Right ventricle myocardium inferior (tissue), 1 donor: ENCODE measurements around the gene DCP1A. TPM values are rescaled to one million over a fixed set of nuclear protein-coding genes. Genes with fewer than 3 reads are reported as not detected.
"Not testable (repeated sequence)": the region's sequence is repeated elsewhere in the genome, so short reads cannot be mapped to it uniquely, and the experiment has no call there.

Source experiments
- ATAC-seq: fragments of 200-7000 bp; cut with Tn5 transposase; one replicate; pipeline ENCODE4 v1.9.1; 2020; ENCODE audit warnings: mild to moderate bottlenecking, moderate library complexity
- DNase-seq: peaks from one replicate; pipeline ENCODE4 v3.0.0; 2021; ENCODE audit errors: missing footprints
- intact Hi-C: fragments of 100-400 bp; cut with DNase I; formaldehyde crosslinking; loops from one replicate; pipeline ENCODE4 v1.11.0; 2022
- total RNA-seq: library from RNA; stranded (reverse); fragmentation: NEBNext Ultra II Directional; extraction: Animal tissue kit (Norgen Biotek cat#: 25700); gene quantifications from one replicate; pipeline ENCODE4 v1.2.1, GENCODE V29; 2021
- donor health status: DM: no; HTN: yes; CAD: no; lungs with severe emphysema.

The DCP1A gene
- total RNA-seq, 1 donor from 2014 or later: 17.7 TPM

DNA sequence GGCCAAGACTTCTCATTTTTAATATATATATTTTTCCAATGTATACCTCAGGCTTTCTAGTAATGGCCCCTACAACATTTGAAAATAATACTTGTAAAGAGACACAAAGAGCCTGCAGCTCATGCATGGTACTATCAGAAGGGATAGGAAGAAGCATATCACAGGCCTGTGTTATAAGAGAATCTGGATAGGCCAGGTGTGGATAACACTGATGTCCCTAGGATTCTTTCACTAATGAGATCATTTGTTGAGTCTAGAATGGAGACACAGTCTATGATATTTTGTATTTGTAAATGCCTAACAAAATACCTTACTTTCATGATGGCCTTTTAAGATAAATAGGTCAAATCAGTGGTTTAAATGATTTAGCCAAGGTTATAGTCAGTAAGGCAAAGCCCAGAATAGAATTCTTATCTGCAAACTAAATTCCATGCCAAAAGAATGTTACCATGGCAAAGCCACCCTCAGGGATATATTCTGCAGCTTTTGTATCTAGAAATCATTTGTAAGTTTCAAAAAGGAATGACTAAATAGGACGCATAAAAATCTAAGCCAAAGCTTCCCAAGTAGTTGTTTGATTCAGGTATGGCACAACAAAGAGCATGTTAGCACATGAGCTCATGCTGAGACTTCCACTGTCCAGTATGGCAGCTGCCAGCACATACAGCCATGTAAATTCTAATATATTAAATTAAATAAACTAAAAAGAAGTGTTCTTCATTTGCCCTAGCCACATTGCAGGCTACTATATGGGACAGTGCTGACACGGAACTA, 10.0 kb downstream of the DCP1A start:
- no peak for DNase-seq
- intact Hi-C loops: no loop called here
- no peak for ATAC-seq

DNA sequence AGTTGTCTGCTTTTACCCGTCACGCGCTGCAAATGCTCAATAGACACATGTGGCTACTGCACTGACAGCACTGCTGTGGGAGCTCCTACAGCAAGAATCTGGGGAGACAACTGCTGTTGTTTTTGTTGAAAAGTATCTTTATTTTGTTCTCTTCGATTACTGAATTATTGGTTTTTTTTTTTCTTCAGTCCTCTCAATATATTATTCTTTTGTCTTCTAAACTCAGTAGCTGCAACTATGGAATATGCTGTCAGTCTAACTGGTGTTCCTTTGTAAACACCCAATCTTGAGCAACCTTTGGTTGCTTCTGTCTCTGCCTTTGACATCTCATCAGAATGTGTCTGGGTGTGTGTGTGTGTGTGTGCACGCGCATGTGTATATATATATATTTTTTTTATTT, 12.6 kb downstream of the DCP1A start:
- ATAC-seq: no peak
- DNase-seq: no peak
- intact Hi-C loops: no loop called here

DNA sequence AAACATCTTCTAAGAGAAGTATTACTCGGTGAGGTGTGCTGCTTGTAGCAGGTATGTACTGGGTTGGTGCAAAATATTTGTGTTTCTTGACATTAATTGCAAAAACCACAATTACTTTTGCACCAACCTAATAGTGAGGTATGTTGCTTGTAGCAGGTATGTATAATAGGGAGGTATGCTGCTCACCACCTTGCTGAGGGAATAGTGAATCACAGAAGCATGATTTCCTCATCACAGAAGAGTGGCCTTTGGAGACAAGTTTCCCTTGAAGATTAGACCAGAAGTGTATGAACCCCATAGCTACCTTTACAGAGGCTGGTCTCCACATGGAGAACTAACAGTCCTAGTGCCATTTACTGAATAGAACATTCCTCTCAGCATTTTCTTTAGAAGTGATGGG, 15.5 kb downstream of the DCP1A start:
- intact Hi-C loops: no loop called here
- ATAC-seq: no peak
- DNase-seq: no peak

DNA sequence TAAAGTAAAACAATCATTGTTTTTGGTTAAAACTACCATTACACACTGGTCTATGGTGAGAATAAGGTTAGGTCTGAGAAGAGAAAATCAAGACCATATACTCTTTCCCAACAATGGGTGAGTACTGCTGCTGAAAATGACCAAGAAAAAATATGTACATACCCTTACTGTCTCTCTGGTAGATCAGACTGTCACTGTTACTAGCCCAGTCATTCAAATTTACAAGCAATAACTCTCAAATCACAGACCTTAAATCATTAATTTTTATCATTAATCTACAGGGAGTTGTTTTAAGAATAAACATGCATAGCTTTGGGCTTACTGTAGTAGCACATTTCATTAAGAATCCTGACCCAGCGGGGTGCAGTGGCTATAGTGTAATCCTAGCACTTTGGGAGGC, 17.4 kb downstream of the DCP1A start:
- DNase-seq: no peak
- no peak for ATAC-seq
- intact Hi-C loops: no loop called here

DNA sequence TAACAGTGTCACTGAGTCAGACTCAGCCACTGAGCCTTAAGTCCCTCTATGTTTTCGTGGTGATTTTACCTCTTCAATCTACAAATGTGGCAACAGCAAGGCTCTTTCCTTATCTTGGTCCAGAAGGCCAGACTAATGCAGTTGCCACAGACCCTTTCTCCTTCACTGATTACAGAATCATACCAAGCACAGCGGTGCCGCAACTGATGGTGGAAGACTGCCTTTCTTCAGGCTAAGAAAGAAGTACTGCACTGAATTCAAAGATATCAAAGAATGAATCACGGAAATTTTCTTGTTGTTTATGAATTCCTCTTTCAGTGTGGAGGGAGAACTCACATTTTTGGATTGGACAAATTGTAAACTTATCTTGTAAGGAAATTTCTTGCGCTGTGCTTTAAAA, 18.6 kb downstream of the DCP1A start:
- DNase-seq: no peak
- intact Hi-C loops: no loop called here
- ATAC-seq: no peak

DNA sequence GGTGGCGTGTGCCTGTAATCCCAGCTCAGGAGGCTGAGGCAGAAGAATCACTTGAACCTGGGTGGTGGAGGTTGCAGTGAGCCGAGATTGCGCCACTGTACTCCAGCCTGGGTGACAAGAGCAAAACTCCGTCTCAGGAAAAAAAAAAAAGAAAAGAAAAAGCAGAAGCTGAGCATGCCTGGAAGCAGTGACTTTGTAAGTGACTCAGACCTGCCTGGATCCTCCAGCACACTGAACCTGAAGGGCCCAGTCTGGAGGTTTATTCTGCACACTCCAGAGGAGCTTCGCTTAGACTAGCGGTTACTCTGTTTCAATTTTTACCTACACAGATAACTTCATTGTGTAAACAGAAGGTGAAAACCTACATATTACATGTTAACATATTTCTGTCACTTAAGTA, 19.4 kb downstream of the DCP1A start:
- intact Hi-C loops, DNase-seq, ATAC-seq: not testable (repeated sequence)

DNA sequence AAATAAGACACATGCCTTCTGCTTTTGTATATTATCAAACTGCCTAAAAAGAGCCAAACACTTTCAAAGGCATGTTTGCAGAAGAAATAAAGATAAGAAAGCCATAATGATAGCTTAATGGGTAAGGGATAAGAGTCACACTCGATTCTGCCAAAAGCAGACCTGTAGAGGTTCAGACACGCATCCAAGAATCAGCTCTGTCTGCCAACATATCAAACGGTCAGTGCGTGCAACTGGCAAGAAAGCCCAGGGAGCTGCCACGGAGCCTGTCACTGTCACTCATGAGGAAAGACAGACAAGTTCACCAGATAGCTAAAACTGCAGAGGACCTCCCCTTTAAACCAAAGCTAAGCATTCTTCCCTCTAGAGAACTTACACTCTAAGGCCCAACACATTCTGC, 23.2 kb downstream of the DCP1A start:
- intact Hi-C loops: no loop called here
- DNase-seq (no peak), ATAC-seq (peak; percentile 87)

DNA sequence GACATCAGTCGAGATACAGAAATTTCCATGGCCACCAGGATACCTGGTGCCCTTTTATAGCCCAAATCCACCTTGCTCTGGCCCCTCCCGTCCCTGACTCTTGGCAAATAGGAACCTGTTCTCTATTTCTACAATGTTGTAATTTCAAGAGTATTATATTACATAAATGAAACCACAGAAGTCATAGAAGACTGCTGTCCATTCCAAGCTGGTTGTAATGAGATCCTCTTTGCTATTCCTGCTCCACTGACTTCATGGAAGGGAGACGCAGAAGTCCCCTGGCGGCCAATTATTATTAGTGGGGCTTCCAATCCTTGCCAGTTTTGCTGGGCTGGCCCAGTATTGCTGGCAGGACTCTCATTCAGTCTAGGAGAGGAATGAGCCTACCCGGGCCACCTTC, 26.6 kb downstream of the DCP1A start:
- DNase-seq: no peak
- peak; percentile 62 for ATAC-seq

DNA sequence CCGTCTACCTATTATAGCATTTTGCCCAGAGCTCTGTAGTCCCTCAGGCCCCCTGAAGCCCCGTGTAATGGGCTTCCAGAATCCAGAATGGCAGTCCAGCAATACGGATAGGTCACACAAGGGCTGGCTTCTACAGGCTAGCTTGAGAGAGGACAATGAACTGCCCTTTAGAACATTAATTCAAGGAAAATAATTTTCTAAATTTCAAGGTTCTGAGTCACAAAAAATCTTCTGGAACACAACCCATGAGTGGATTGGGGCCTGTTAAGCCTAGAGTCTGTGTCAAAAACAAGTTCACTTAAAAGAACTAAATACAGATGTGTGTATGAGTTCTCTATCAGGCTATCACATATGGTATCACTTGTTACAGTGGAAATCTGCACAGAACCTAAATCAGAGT, 28.8 kb downstream of the DCP1A start:
- ATAC-seq (no peak), DNase-seq (no peak)
- intact Hi-C loops: no loop called here

More for the DNA sequence above, 26.6 kb downstream of the DCP1A start:
- intact Hi-C loops: no loop called here

DNA sequence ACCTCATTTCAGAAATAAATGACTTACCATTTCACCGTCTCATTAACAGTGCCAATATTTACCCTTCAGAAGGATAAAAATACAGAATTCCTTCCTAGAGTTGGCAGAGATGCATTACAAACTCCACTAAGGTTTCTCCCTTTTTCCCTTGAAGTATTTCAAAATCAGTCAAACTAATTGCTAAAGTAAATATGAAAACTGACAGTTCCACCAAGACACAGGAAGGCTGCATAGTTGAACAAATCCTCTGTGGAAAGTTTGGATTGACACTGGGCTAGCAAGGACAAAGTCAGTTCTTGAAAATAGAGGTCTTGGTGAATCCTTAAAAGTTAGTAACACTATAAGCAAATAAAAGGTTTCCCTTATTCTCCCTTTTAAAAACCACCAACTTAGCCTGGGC, 34.5 kb downstream of the DCP1A start:
- intact Hi-C loops: no loop called here
- ATAC-seq (no peak), DNase-seq (no peak)

DNA sequence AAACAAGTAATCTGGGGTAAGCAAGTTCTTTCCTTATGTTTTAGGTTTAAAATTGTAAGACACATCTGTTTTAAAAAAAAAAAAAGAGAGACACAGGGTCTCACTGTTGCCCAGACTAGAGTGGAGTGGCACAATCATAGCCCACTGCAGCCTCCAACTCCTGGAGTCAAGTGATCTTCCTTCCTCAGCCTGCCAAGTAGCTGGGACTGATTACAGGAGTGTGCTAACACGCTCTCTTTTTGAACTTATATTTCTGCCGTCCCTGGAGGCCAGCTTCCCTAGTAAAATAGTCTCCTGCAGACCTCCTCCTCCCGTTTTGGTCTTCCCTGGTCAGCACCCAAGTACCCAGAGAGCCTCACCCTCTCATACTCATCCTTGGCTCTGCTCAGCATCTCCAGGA, 35.5 kb downstream of the DCP1A start:
- intact Hi-C loops: no loop called here
- ATAC-seq (peak; percentile 39), DNase-seq (no peak)

DNA sequence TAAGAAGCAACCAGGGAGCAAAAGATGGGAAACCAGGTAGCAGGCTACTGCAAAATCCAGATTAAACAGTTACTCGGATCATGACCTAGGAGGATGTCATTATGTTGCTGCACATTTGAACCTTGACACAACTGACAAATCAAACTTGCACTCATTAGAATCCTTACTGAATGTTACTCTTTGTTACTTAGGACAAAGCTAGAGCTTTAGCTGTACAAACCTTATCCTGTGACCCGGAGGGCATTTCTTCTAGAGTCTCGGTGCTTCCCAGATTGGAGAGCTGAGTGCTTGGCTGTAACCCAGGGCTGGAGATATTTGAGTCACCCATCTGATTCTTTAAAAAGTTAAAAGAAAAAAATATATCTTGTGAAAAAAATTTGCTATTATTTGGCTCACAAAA, 43.4 kb downstream of the DCP1A start:
- ATAC-seq (peak; percentile 17), DNase-seq (no peak)
- intact Hi-C loops: loop anchor here (5.0 kb wide), 1 partner anchor 43 kb away; the partner anchor contains the start of gene DCP1A

DNA sequence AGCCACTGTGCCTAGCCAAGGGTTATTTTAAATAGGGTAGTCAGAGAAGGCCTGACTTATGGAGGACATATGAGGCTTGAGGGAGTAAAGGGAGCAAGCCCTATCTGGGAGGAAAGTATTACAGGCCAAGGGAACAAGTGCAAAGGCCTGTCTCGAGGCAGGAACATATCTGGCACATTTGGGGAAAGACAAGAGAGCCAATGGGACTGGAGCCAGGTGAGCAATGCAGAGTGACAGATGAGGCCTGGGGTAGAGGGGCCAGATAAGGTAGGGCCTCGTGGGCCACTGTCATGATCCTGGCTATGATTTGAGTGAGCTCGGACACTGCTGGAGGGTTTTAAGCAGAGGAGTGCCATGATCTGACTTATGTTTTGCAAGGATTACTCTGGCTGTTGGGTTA, 43.8 kb downstream of the DCP1A start:
- no peak for DNase-seq
- peak; percentile 81 for ATAC-seq
- intact Hi-C loops: loop anchor here (5.0 kb wide), 1 partner anchor 44 kb away; the partner anchor contains the start of gene DCP1A

DNA sequence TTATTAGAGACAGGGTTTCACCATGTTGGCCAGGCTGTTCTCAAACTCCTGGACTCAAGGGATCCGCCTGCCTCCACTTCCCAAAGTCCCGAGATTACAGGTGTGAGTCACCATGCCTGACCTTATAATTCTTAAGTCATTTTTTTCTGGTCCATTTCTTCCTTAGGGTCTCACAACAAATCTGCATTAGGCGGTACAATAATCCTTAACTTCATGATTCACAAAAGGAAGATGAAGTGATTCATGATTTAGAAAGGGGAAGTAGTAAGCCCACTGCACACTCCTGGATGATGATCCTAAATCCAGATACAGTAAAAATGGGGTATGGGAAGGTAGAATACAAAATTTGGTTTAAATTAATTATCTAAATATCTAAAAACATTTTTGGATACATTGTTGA, 46.5 kb downstream of the DCP1A start:
- DNase-seq (no peak), ATAC-seq (no peak)
- intact Hi-C loops: loop anchor here (5.0 kb wide), 1 partner anchor 46 kb away; the partner anchor contains the start of gene DCP1A

DNA sequence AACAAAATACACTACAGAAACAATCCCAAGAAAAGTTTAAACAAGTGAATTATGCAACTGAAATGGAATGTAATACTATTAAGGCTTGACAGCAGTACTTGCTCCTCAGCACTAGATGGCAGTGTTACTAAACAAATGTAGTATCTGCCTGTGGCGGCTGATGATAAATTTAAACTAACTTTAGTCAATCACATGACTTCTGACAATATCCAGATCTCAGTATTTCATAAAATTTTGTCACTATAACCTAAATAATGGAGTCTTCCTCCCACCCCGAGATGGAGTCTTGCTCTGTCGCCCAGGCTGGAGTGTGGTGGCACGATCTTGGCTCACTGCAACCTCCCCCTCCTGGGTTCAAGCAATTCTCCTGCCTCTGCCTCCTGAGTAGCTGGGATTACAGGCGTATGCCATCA, 47.7 kb downstream of the DCP1A start:
- DNase-seq: not testable (repeated sequence)
- intact Hi-C loops: loop anchor here (1.0 to 10.0 kb wide), 3 partner anchors 48 to 408 kb away; partner anchors contain the start of genes CACNA1D and DCP1A
- peak; percentile 64 for ATAC-seq

DNA sequence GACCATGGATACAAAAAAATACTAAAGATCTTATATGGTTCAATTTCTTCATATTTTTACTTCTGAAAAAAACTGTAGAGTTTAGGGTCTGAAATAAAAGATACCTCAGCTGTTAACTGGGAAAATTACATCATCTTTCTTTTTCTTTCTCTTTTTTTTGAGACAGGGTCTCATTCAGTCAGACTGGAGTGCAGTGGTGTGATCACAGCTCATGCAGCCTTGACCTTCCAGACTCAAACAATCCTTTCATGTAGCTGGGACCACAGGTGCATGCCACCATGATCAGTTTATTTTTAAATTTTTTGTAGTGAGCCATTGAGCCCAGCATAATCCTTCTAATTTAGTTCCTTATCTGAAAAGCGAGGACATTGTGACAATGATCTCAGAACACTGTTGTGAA, 51.9 kb downstream of the DCP1A start:
- ATAC-seq: no peak
- DNase-seq: no peak
- intact Hi-C loops: loop anchor here (10.0 kb wide), 1 partner anchor 199 kb away; the partner anchor contains the start of gene CACNA1D

DNA sequence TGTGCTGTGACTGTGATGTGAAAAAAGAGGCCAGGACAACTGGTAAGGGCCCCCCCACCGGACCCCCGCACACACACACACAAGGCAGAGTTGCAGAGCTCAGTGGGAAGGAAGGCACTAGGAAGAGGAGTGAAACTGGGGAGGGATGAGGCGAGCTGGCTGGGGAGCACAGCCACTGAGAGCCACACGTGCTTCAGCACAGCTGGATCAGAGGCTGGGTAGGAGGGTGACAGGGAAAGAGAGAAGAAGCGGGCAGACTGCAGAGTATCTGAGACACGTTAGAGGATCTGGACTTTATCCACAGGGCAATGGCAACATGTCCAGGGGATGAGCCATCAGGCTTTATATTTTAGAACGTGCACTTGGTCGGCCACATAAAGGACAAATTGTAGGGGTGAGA, 53.5 kb downstream of the DCP1A start:
- intact Hi-C loops: loop anchor here (10.0 kb wide), 1 partner anchor 201 kb away; the partner anchor contains the start of gene CACNA1D
- ATAC-seq (no peak), DNase-seq (no peak)

DNA sequence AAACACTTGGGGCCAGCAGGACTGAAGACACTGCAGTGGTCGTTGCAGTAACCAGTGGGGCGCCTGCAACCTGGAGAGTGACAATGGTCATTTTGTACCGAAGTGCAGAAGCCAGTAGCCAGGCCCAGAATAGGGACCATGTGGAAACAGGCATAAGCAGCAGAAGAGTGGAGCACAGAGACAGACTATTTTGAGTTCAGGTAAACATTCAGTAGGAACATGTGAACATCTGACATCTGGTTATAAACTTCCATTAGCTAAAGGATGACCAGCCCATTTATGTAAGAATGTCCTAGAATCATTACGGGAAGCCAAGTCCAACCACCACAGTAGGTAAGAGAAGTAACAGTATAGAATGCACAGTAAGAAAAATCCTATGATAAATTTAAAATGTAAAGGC, 59.1 kb downstream of the DCP1A start:
- no peak for DNase-seq
- no peak for ATAC-seq
- intact Hi-C loops: loop anchor here (5.0 kb wide), 1 partner anchor 66 kb away; no protein-coding TSS in a partner anchor

DNA sequence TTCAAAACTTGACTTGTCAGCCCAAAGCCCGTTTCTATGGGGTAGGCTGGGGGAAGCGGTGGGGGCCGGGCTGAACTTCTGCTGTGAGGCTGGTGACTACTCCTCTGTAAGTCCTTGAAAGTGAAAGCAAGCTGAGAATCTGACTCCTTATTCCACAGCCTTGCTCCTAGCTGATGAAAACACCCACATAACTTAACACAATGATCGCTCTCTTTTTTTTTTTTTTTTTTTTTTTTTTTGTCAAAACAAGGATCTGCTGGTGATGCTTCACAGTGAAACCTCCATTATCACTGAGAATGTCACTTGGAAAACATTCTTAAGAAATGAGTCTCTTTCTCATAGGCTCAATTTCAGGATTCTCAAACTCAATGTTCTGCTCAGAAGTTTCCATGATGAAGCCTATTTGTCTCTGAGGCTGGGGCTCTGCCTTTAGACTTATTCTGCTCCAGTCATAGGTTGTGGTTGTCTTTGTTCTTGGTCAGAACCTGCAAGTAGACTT, 60.2 kb downstream of the DCP1A start:
- ATAC-seq: no peak
- intact Hi-C loops: loop anchor here (5.0 kb wide), 1 partner anchor 65 kb away; no protein-coding TSS in a partner anchor

DNA sequence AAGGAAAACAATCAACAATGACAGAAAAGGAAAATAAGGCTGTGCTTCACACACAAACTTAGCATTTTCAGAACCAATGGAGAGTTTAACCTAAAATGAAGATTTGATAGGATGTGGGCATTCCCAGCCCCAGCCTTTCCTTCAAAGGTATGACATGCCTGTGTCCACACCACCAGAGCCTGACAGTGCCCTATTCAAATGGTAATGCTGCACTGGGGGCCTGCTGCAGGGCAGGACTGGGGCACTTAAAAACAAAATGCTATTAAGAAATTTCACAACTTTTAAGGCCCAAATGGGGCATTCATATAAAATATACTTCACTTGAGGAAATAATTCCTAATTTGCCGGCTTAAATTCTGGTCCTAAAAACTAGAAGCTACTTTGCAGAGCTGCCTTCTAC, 60.6 kb downstream of the DCP1A start:
- ATAC-seq (no peak), DNase-seq (no peak)
- intact Hi-C loops: loop anchor here (5.0 kb wide), 1 partner anchor 64 kb away; no protein-coding TSS in a partner anchor

More for the DNA sequence above, 60.2 kb downstream of the DCP1A start:
- DNase-seq: no peak
